GM21360 (cell line): ENCODE data around the gene KLHL8.

Experiments
- ATAC-seq: cut with Tn5 transposase; IDR thresholded peaks from one replicate; pipeline ENCODE4 v1.9.1; 2021; ENCODE audit warnings: mild to moderate bottlenecking, moderate library complexity; ENCODE audit not compliant: unreplicated experiment

KLHL8 gene

DNA sequence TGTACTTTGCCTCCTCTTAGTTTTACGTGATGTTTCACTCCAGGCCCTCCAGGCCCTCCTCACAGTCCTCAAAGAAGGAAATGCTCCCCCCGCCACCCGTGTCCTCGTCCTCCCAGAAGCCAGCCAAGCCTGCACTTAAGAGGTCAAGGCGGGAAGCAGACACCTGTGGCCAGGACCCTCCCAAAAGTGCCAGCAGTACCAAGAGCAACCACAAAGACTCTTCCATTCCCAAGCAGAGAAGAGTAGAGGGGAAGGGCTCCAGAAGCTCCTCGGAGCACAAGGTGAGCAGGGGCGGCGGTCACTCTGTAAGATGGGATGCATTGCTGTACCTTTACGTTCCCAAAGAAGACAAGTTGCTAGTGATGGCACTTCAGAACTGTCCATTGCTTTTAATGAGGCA, 94.4 kb downstream of the KLHL8 start:
- ATAC-seq: no peak

GRCh38 chr4:87122252-87122651, 98.2 kb downstream of the KLHL8 start:
- no peak for ATAC-seq

DNA sequence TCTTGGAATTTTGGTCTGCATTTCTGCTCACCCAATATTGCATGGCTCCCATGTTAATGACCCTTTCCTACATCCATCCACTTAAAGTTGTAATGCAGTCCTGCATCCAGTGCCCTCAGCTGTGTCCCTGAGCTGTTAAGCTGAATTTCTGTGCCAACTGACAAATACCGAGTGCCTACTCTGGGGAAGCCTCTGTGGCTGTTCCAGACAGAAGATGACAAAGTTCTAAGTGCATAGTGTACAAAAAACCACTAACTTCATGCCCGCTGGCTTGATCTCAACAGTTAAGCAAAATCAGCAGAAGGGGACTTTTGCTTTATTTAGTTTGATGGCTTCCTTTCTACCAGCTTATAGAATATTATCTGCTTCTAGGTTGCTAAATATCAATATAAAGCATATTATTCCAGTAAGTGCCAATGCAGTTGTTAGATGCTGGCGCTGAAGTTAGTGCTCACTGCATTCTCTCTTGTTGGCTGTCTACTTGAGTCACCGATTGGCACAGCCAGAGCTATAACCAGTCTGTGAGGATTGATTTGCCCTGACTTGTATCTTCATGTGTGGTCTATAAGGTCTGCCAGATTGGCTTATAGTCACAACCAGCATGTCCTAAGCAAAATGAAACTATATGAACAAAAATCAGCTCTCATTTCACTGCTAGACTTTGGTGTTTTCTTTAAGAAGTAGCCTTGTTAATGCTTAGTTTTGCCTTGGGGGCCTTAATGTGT, 98.9 kb downstream of the KLHL8 start:
- no peak for ATAC-seq

- no peak for ATAC-seq
These were observed 99.8 kb downstream of the KLHL8 start for GRCh38 chr4:87120411-87121162.

GRCh38 chr4:87120010-87120409, 100.4 kb downstream of the KLHL8 start:
- no peak for ATAC-seq

GRCh38 chr4:87118826-87119225, 101.6 kb downstream of the KLHL8 start:
- no peak for ATAC-seq

- ATAC-seq: no peak
These were observed 102.0 kb downstream of the KLHL8 start for GRCh38 chr4:87118421-87118820.

GRCh38 chr4:87117732-87118075, 102.7 kb downstream of the KLHL8 start:
- ATAC-seq: no peak

- ATAC-seq: no peak
These were observed 103.2 kb downstream of the KLHL8 start for GRCh38 chr4:87117051-87117731.

DNA sequence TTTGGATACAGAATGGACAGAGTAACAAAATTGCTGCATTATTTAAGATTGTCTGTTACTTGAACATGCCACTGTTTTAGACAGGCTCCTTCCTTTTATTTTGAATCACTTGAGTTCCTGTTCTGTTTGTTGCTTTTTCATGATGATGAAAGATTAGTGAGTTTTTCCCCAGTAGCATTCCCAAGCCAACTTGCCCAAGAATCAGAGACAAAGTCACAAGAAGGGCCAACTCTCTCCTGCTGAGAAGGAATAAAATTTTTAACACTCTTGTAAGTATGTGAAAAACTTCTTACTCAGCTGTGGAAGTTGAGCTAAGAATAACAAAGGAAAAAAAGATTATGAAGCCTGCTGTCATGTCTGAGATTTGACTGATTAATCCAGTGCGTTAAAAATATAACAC, 104.2 kb downstream of the KLHL8 start:
- ATAC-seq: no peak

DNA sequence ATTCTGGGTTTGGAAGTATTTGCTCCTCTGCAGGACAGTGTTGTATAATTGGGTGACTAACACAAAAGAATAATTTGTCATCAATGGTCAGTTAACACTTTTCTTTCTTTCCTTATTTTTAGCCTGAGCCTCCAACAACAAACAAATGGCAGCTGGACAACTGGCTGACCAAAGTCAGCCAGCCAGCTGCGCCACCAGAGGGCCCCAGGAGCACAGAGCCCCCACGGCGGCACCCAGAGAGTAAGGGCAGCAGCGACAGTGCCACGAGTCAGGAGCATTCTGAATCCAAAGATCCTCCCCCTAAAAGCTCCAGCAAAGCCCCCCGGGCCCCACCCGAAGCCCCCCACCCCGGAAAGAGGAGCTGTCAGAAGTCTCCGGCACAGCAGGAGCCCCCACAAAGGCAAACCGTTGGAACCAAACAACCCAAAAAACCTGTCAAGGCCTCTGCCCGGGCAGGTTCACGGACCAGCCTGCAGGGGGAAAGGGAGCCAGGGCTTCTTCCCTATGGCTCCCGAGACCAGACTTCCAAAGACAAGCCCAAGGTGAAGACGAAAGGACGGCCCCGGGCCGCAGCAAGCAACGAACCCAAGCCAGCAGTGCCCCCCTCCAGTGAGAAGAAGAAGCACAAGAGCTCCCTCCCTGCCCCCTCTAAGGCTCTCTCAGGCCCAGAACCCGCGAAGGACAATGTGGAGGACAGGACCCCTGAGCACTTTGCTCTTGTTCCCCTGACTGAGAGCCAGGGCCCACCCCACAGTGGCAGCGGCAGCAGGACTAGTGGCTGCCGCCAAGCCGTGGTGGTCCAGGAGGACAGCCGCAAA, 106.0 kb downstream of the KLHL8 start:
- ATAC-seq: no peak

DNA sequence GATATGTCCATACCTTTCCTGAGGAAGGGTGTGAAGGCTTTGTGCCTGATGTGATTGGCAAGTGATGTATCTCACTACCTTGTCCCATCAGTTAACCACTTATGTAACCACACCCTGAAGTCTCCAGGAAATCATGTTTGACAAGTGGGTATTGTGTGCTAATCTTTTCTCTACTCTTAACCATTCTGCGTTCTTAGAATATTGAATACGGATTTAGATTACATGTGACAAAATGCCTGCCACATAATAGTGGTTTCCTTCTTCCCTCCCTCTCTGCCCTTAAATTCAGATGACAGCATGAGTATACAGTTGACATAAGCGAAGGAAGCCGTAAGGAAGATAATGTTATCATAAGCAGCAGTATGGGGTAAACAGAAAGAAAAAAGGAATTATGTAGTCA, 108.4 kb downstream of the KLHL8 start:
- no peak for ATAC-seq
